ENCODE results near the gene IGSF21. TPM values are rescaled to one million over a fixed set of nuclear protein-coding genes. Genes with fewer than 3 reads are reported as not detected.

Gene IGSF21
- total RNA-seq, 1 donor from 2014 or later, result 3.2 TPM

DNA sequence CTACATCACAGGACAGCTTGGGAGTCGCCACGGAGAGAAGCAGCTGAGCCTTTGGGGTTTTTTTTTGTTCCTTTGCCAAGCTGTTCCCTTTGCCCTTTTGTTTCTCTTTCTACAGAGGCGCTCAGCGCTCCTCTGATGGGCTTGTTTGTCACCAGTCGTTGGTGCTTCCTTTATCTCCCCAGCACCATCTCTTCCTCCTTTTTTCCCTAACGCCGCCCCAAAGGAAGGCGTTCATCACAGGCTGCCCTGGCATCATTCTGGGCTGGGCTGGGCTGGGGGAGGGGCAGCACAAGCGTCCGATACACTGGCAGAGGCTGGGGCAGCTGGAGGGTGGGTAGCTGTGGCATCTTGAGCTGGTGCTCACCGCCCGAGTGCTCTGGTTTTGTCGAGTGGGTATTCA, 10.5 kb downstream of the IGSF21 start:
- H3K36me3 ChIP-seq, result no peaks in the 10 kb centered on the region
- H3K27me3 ChIP-seq, result no peaks in the 10 kb centered on the region
- TF ChIP-seq POLR2AphosphoS5 (IDR thresholded peaks at IDR 0.05; ENCODE audit: insufficient read depth in 1 of 2, low read depth in 1 of 2) (no peak), POLR2A (IDR thresholded peaks at IDR 0.05) (no peak)
- TF ChIP-seq, protein P1, sequence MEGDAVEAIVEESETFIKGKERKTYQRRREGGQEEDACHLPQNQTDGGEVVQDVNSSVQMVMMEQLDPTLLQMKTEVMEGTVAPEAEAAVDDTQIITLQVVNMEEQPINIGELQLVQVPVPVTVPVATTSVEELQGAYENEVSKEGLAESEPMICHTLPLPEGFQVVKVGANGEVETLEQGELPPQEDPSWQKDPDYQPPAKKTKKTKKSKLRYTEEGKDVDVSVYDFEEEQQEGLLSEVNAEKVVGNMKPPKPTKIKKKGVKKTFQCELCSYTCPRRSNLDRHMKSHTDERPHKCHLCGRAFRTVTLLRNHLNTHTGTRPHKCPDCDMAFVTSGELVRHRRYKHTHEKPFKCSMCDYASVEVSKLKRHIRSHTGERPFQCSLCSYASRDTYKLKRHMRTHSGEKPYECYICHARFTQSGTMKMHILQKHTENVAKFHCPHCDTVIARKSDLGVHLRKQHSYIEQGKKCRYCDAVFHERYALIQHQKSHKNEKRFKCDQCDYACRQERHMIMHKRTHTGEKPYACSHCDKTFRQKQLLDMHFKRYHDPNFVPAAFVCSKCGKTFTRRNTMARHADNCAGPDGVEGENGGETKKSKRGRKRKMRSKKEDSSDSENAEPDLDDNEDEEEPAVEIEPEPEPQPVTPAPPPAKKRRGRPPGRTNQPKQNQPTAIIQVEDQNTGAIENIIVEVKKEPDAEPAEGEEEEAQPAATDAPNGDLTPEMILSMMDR (IDR thresholded peaks at IDR 0.05), result no peak
- no peak overlapping the region for H3K4me3 ChIP-seq
- no peak for DNase-seq (ENCODE audit: extremely low spot score in 2 of 2)
- no peak overlapping the region for H3K27ac ChIP-seq
- no peaks in the 10 kb centered on the region for H3K9me3 ChIP-seq
- intact Hi-C loops (cut with DNase I), result no loop called here
- no peaks in the 10 kb centered on the region for H3K4me1 ChIP-seq

DNA sequence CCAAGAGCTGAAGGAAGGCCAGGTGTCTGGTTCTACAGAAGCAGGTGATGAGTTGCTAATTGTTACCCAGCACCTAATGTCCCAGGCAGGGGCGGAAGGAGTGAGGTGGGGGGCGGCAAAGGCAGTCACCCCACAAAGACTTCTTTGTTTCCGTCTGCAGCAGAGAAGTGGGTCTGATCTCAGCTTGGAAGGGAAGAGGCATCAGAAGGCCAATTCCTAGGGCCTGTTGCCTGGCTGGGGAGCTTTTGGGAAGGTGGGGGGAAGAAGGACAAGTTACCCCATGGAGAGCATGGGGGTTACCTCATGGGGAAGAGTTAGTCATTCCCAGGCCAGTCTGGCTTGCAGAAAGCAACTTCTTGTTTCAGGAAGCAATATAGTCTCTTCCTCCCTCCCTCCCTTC, 10.9 kb downstream of the IGSF21 start:
- intact Hi-C loops (cut with DNase I), result no loop called here
- Histone ChIP-seq H3K4me3 (no peak overlapping the region), H3K27me3 (no peaks in the 10 kb centered on the region), H3K36me3 (no peaks in the 10 kb centered on the region), H3K27ac (no peak overlapping the region), H3K4me1 (no peaks in the 10 kb centered on the region), H3K9me3 (no peaks in the 10 kb centered on the region)
- no peak for TF ChIP-seq POLR2AphosphoS5 (IDR thresholded peaks at IDR 0.05; ENCODE audit: insufficient read depth in 1 of 2, low read depth in 1 of 2)
- no peak for TF ChIP-seq POLR2A (IDR thresholded peaks at IDR 0.05)
- TF ChIP-seq, protein P1 (IDR thresholded peaks at IDR 0.05), result no peak
- DNase-seq (ENCODE audit: extremely low spot score in 2 of 2), result no peak

DNA sequence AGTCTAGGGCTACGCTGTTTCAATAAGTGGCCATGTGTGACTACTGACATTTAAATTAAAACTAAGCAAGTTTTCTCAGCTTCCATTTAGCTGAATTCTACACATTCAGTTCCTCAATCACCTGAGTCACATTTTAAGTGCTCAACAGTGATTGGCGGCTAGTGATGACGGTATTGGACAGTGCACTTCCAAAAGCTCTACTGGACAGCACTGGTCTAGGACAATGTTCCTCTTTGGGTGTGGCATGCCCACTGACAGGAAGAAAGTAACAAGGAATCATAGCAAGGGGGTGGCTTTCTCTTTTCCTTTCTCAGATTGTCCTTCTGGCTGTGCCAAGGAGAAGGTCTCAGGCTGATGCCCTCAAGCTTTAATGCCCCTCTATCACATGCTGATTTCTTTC, 11.7 kb downstream of the IGSF21 start:
- H3K27me3 ChIP-seq, result no peaks in the 10 kb centered on the region
- H3K9me3 ChIP-seq, result no peaks in the 10 kb centered on the region
- DNase-seq (ENCODE audit: extremely low spot score in 2 of 2), result no peak
- intact Hi-C loops (cut with DNase I), result no loop called here
- no peak overlapping the region for H3K27ac ChIP-seq
- no peaks in the 10 kb centered on the region for H3K36me3 ChIP-seq
- TF ChIP-seq POLR2A (IDR thresholded peaks at IDR 0.05), result no peak
- TF ChIP-seq POLR2AphosphoS5 (IDR thresholded peaks at IDR 0.05; ENCODE audit: insufficient read depth in 1 of 2, low read depth in 1 of 2), result no peak
- TF ChIP-seq, protein P1 (IDR thresholded peaks at IDR 0.05), result no peak
- H3K4me3 ChIP-seq, result no peak overlapping the region
- no peaks in the 10 kb centered on the region for H3K4me1 ChIP-seq

DNA sequence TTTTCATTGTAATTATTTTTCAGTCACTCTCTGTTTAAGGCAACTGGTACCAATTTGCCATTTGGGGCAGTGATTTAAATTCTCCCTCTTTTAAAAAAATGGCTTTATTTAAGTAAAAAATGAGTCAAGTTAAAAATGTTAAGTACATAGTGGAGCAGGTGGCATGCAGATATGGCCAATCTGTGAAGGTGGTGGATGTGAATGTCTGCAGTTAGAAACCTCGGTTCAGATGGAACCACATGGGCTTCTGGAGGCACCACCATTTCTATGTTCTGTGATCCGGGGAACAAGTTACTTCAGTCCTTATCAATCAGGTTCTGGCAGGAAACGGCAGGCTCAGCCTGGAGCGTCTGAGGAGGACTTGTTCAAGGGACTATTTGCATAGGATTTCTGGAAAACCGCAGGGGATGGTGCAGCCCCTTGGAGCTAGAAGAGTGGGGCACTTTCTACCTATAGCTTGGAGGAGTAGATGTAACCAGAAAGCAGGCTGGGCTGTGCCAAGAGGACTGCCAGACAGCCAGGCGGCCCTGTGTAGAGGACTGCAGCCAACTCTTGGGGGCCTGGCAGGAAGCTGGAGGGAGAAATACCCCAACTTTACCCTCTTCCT, 12.3 kb downstream of the IGSF21 start:
- intact Hi-C loops (cut with DNase I), result no loop called here

DNA sequence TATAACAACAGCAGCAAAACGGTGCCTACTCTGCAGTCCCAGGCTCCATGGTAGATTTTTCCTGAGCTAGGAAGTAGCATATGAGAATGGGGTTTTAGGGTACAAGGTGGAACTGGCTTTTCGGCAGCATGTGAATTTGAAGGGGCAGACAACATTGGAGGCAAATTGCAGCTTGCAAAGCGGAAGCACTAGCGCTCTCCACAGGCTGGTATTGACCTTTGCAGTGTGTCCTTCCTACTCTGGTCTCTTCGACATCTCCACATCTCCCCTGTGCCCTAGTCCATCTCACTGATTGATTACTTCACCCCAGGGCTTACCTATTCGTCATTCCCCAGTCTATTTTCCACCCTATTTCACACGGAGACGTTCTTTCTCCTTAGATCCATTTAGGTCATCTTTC, 13.0 kb downstream of the IGSF21 start:
- Histone ChIP-seq H3K9me3 (no peaks in the 10 kb centered on the region), H3K36me3 (no peaks in the 10 kb centered on the region), H3K4me3 (no peak overlapping the region), H3K27me3 (no peaks in the 10 kb centered on the region), H3K4me1 (no peaks in the 10 kb centered on the region), H3K27ac (no peak overlapping the region)
- intact Hi-C loops (cut with DNase I), result no loop called here
- no peak for TF ChIP-seq POLR2A (IDR thresholded peaks at IDR 0.05)
- TF ChIP-seq, protein P1 (IDR thresholded peaks at IDR 0.05), result no peak
- no peak for TF ChIP-seq POLR2AphosphoS5 (IDR thresholded peaks at IDR 0.05; ENCODE audit: insufficient read depth in 1 of 2, low read depth in 1 of 2)
- no peak for DNase-seq (ENCODE audit: extremely low spot score in 2 of 2)

More for the DNA sequence above, 12.3 kb downstream of the IGSF21 start:
- Histone ChIP-seq H3K36me3 (no peaks in the 10 kb centered on the region), H3K4me3 (no peak overlapping the region), H3K27ac (no peak overlapping the region), H3K4me1 (no peaks in the 10 kb centered on the region), H3K9me3 (no peaks in the 10 kb centered on the region), H3K27me3 (no peaks in the 10 kb centered on the region)
- no peak for TF ChIP-seq POLR2A (IDR thresholded peaks at IDR 0.05)
- TF ChIP-seq POLR2AphosphoS5 (IDR thresholded peaks at IDR 0.05; ENCODE audit: insufficient read depth in 1 of 2, low read depth in 1 of 2), result no peak
- TF ChIP-seq, protein P1 (IDR thresholded peaks at IDR 0.05), result no peak
- no peak for DNase-seq (ENCODE audit: extremely low spot score in 2 of 2)

All from vagina (tissue), 2 donors.